GM12801 (cell line): ENCODE results near the gene PLCL1.

ENCODE experiments used
- CTCF ChIP-seq: IDR thresholded peaks from one replicate; pipeline ENCODE4 v1.5.1; 2011; ENCODE audit warnings: control low read depth; ENCODE audit not compliant: insufficient read length; ENCODE audit errors: extremely low read depth

The PLCL1 gene

GRCh38 chr2:197920088-197920487 is 115.7 kb downstream of the PLCL1 start:
- TF ChIP-seq CTCF = no peak

- TF ChIP-seq CTCF = no peak
Observed at GRCh38 chr2:197920592-197921201, 116.3 kb downstream of the PLCL1 start.

- TF ChIP-seq CTCF = no peak
Observed at GRCh38 chr2:197924483-197924882, 120.1 kb downstream of the PLCL1 start.

GRCh38 chr2:197925204-197925603 is 120.8 kb downstream of the PLCL1 start:
- TF ChIP-seq CTCF = no peak

GRCh38 chr2:197925976-197926375 is 121.6 kb downstream of the PLCL1 start:
- no peak for TF ChIP-seq CTCF

GRCh38 chr2:197926673-197927072 is 122.3 kb downstream of the PLCL1 start:
- no peak for TF ChIP-seq CTCF

GRCh38 chr2:197927994-197928393 is 123.6 kb downstream of the PLCL1 start:
- no peak for TF ChIP-seq CTCF
